ENCODE results near the gene RRAS2. TPM values are rescaled to one million over a fixed set of nuclear protein-coding genes. Genes with fewer than 3 reads are reported as not detected.

RRAS2 gene
- total and polyA plus RNA-seq, 7 donors: 15.5 to 48.5 (median 31.1) TPM

DNA sequence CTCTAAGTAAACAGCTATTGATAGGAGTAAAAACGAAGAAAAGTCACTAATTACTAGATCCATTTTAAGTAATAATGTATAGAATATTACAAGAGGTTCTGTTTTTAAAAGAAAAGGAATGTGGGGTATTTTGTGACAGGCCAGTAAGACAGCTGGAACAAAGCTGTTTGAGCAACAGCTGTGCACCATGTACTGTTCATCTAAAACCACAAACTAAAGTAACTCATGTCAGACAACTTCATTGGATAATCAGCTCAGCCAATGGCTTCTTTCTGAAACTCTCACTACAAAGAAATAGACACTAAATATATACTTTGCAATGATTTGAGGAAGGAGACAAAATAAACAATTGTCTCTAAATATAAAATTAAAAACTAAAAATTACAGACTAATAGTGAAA lies 16.1 kb downstream of the RRAS2 start:
- TF ChIP-seq EP300 (IDR thresholded peaks at IDR 0.05) (no peak), POLR2AphosphoS5 (IDR thresholded peaks at IDR 0.05) (no peak), POLR2A (IDR thresholded peaks at IDR 0.05) (no peak)
- TF ChIP-seq, protein P1, sequence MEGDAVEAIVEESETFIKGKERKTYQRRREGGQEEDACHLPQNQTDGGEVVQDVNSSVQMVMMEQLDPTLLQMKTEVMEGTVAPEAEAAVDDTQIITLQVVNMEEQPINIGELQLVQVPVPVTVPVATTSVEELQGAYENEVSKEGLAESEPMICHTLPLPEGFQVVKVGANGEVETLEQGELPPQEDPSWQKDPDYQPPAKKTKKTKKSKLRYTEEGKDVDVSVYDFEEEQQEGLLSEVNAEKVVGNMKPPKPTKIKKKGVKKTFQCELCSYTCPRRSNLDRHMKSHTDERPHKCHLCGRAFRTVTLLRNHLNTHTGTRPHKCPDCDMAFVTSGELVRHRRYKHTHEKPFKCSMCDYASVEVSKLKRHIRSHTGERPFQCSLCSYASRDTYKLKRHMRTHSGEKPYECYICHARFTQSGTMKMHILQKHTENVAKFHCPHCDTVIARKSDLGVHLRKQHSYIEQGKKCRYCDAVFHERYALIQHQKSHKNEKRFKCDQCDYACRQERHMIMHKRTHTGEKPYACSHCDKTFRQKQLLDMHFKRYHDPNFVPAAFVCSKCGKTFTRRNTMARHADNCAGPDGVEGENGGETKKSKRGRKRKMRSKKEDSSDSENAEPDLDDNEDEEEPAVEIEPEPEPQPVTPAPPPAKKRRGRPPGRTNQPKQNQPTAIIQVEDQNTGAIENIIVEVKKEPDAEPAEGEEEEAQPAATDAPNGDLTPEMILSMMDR (IDR thresholded peaks at IDR 0.05): no peak
- H3K9me3 ChIP-seq: no peaks in the 10 kb centered on the region
- peaks cover 0 to 15% (median 2%) of the 10 kb centered on the region in 4 donors for H3K4me1 ChIP-seq
- no peaks in the 10 kb centered on the region for H3K36me3 ChIP-seq
- no peak for DNase-seq
- intact Hi-C loops (cut with DNase I): no loop called here
- H3K27me3 ChIP-seq: no peaks in the 10 kb centered on the region
- no peak overlapping the region for H3K4me3 ChIP-seq
- H3K27ac ChIP-seq: no peak overlapping the region
- WGBS, 2 donors: 71 to 82% methylated on average over 1 of the region's 1 CpG

DNA sequence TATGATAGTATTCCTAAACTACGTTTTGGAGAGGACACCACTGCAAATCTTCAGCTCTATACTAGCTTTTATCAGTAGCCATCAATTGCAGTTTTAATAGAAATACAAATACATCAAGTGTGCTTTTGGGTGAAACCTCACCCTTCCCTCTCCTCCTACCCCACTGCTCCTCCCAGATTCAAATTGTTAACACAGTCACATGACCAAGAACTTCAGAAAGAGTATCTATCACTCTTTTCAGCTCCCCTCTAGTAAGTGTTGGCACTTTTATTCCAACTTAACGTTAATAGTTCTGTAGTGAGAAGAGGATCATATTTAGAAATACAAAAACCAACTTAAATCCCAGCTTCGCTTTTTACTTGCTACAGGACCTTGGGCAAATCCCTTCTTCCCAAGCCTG lies 17.0 kb downstream of the RRAS2 start:
- H3K9me3 ChIP-seq: no peaks in the 10 kb centered on the region
- H3K4me3 ChIP-seq: no peak overlapping the region
- no peaks in the 10 kb centered on the region for H3K27me3 ChIP-seq
- TF ChIP-seq, protein P1 (IDR thresholded peaks at IDR 0.05): no peak
- TF ChIP-seq POLR2A (IDR thresholded peaks at IDR 0.05) (no peak), POLR2AphosphoS5 (IDR thresholded peaks at IDR 0.05) (no peak), EP300 (IDR thresholded peaks at IDR 0.05) (no peak)
- DNase-seq: no peak
- 83 to 84% methylated on average over 3 of the region's 3 CpGs for WGBS, 2 donors
- intact Hi-C loops (cut with DNase I): no loop called here
- H3K36me3 ChIP-seq: no peaks in the 10 kb centered on the region
- H3K27ac ChIP-seq: no peak overlapping the region
- H3K4me1 ChIP-seq: peaks cover 0 to 15% (median 2%) of the 10 kb centered on the region in 4 donors

DNA sequence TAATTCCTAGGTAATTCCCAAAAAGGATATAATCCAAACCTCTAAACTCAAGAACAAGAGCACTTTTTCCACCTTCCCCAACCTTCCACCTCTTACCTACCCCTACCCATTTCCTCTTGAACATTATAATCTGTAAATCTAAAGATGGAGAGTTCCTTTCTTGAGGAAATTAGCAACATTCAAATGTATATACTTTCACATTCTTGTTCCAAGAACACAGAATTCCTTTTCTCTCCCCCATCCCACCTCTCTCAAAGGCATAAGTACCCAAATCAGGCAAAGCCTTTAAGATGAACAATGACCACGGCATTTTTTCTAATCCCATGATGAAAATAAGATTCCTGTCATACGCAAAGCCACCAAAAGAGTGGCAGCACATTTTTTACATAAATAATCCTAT lies 18.3 kb downstream of the RRAS2 start:
- TF ChIP-seq EP300 (IDR thresholded peaks at IDR 0.05) (no peak), POLR2A (IDR thresholded peaks at IDR 0.05) (no peak), POLR2AphosphoS5 (IDR thresholded peaks at IDR 0.05) (no peak)
- TF ChIP-seq, protein P1 (IDR thresholded peaks at IDR 0.05): no peak
- H3K27ac ChIP-seq: no peak overlapping the region
- no peaks in the 10 kb centered on the region for H3K27me3 ChIP-seq
- intact Hi-C loops (cut with DNase I): no loop called here
- H3K4me3 ChIP-seq: no peak overlapping the region
- no peaks in the 10 kb centered on the region for H3K9me3 ChIP-seq
- peaks cover 0 to 15% (median 3%) of the 10 kb centered on the region in 4 donors for H3K4me1 ChIP-seq
- DNase-seq: no peak
- WGBS, 2 donors: 93 to 96% methylated on average over 2 of the region's 2 CpGs
- no peaks in the 10 kb centered on the region for H3K36me3 ChIP-seq

DNA sequence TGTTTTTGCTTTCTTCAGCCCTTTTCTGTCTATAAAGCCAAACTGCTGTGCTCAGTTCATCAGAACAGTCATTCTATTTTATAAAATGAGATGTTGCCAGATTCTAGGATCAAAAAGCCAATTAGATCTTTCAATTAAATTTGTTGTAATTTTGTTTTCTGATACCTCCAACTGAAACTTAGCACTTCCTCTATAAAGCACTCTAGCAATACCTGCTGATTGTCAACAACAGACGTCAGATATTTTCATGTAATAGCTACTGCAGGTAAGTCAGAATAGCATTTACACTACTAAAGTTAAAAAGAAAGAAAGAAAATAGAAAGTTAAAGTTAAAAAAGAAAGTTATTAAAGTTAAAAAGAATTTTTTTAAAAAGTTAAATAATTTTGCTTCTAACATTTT lies 19.6 kb downstream of the RRAS2 start:
- no peak overlapping the region for H3K27ac ChIP-seq
- H3K27me3 ChIP-seq: no peaks in the 10 kb centered on the region
- WGBS, 2 donors: 41 to 54% methylated on average over 1 of the region's 1 CpG
- TF ChIP-seq POLR2AphosphoS5 (IDR thresholded peaks at IDR 0.05): no peak
- TF ChIP-seq EP300 (IDR thresholded peaks at IDR 0.05): no peak
- TF ChIP-seq, protein P1 (IDR thresholded peaks at IDR 0.05): no peak
- TF ChIP-seq POLR2A (IDR thresholded peaks at IDR 0.05): no peak
- intact Hi-C loops (cut with DNase I): no loop called here
- DNase-seq: no peak
- no peaks in the 10 kb centered on the region for H3K36me3 ChIP-seq
- no peaks in the 10 kb centered on the region for H3K9me3 ChIP-seq
- no peak overlapping the region for H3K4me3 ChIP-seq
- peaks cover 0 to 15% (median 3%) of the 10 kb centered on the region in 4 donors for H3K4me1 ChIP-seq
